Neuronal stem cell (in vitro differentiated cells): ENCODE results near the gene XRCC6.
"Not testable (repeated sequence)": the region's sequence is repeated elsewhere in the genome, so short reads cannot be mapped to it uniquely, and the experiment has no call there.

Experiments used
- DNase-seq: peaks from one replicate; pipeline ENCODE4 v3.0.0-alpha.2; 2013; ENCODE audit warnings: low spot score
- H2AFZ ChIP-seq: one replicate; pipeline ENCODE4 v1.6.1; 2013; ENCODE audit warnings: mild to moderate bottlenecking, low read length, inconsistent platforms
- H2AK5ac ChIP-seq: 2 replicates; pipeline ENCODE4 v1.6.1; 2013; ENCODE audit warnings: low read depth, mild to moderate bottlenecking, inconsistent platforms, low read length, moderate library complexity, mixed read lengths
- H2BK120ac ChIP-seq: 2 replicates; pipeline ENCODE4 v1.6.1; 2013; ENCODE audit warnings: low read depth, mild to moderate bottlenecking, inconsistent platforms, low read length, moderate library complexity, mixed read lengths
- H2BK12ac ChIP-seq: one replicate; pipeline ENCODE4 v1.6.1; 2013; ENCODE audit warnings: low read length, inconsistent platforms
- H2BK15ac ChIP-seq: 2 replicates; pipeline ENCODE4 v1.6.1; 2013; ENCODE audit warnings: mild to moderate bottlenecking, low read length, inconsistent platforms, mixed read lengths
- H2BK5ac ChIP-seq: one replicate; pipeline ENCODE4 v1.6.1; 2013; ENCODE audit warnings: inconsistent platforms, mild to moderate bottlenecking, low read length, moderate library complexity
- H3K14ac ChIP-seq: one replicate; pipeline ENCODE4 v1.6.1; 2013; ENCODE audit warnings: low read length, inconsistent platforms
- H3K18ac ChIP-seq: 2 replicates; pipeline ENCODE4 v1.6.1; 2013; ENCODE audit warnings: low read length, inconsistent platforms
- H3K23ac ChIP-seq: 2 replicates; pipeline ENCODE4 v1.6.1; 2013; ENCODE audit warnings: low read depth, mild to moderate bottlenecking, mixed read lengths, low read length, inconsistent platforms; ENCODE audit not compliant: poor library complexity
- H3K27ac ChIP-seq: replicated peaks from 3 replicates; pipeline ENCODE4 v1.5.1; 2013; ENCODE audit warnings: low read length, inconsistent platforms
- H3K27me3 ChIP-seq, 3 experiments: 2 replicates each; pipeline ENCODE4 v1.6.1; 2013; ENCODE audit warnings: low read length in 3 of 3, mild to moderate bottlenecking in 2 of 3, inconsistent platforms in 1 of 3, low read depth in 1 of 3, mixed read lengths in 1 of 3, moderate library complexity in 1 of 3; ENCODE audit not compliant: control insufficient read depth in 3 of 3, insufficient read depth in 3 of 3
- H3K36me3 ChIP-seq, 2 donors: replicated peaks in 1 of 2; 2 replicates each; pipeline ENCODE4 v1.6.1; 2013; ENCODE audit warnings: low read length in 2 of 2; ENCODE audit not compliant: control insufficient read depth in 2 of 2, insufficient read depth in 2 of 2
- H3K4ac ChIP-seq: 2 replicates; pipeline ENCODE4 v1.6.1; 2013; ENCODE audit warnings: inconsistent platforms, mild to moderate bottlenecking, low read length, moderate library complexity
- H3K4me1 ChIP-seq, 2 donors: 1 replicate in 1 of 2; 2 replicates in 1 of 2; pipeline ENCODE4 v1.6.1; 2013; ENCODE audit warnings: low read length in 2 of 2, low read depth in 1 of 2; ENCODE audit not compliant: control insufficient read depth in 2 of 2, insufficient read depth in 1 of 2
- H3K4me2 ChIP-seq: one replicate; pipeline ENCODE4 v1.6.1; 2013; ENCODE audit warnings: mild to moderate bottlenecking, low read length, inconsistent platforms; ENCODE audit not compliant: insufficient read depth, poor library complexity, severe bottlenecking
- H3K4me3 ChIP-seq, 2 donors: 2 replicates each; pipeline ENCODE4 v1.5.1; 2013; ENCODE audit warnings: low read length in 2 of 2, mild to moderate bottlenecking in 2 of 2, inconsistent platforms in 1 of 2, moderate library complexity in 1 of 2
- H3K79me1 ChIP-seq: one replicate; pipeline ENCODE4 v1.6.1; 2013; ENCODE audit warnings: low read depth, mild to moderate bottlenecking, inconsistent platforms, low read length, moderate library complexity
- H3K9ac ChIP-seq: one replicate; pipeline ENCODE4 v1.6.1; 2013; ENCODE audit warnings: mild to moderate bottlenecking, low read depth, low read length, inconsistent platforms; ENCODE audit not compliant: poor library complexity
- H3K9me3 ChIP-seq, 2 donors: replicated peaks in 1 of 2; 2 replicates each; pipeline versions ENCODE3 to v1.6.1; 2013; ENCODE audit warnings: low read length in 2 of 2, mild to moderate bottlenecking in 2 of 2, inconsistent platforms in 1 of 2, low read depth in 1 of 2, mixed read lengths in 1 of 2, moderate library complexity in 1 of 2; ENCODE audit not compliant: control insufficient read depth in 2 of 2, insufficient read depth in 1 of 2
- H4K8ac ChIP-seq: one replicate; pipeline ENCODE4 v1.6.1; 2013; ENCODE audit warnings: low read depth, mild to moderate bottlenecking, inconsistent platforms, low read length, moderate library complexity
- H4K91ac ChIP-seq: one replicate; pipeline ENCODE4 v1.6.1; 2013; ENCODE audit warnings: low read length, low read depth, mild to moderate bottlenecking, inconsistent platforms; ENCODE audit not compliant: poor library complexity
- WGBS, 2 donors: extraction: QIAGEN DNeasy Blood & Tissue Kit; methylation state at CpG; one replicate each; pipeline ENCODE4 v1.1.7; 2013; ENCODE audit warnings: missing lambda C conversion rate in 2 of 2, mixed read lengths in 1 of 2; ENCODE audit not compliant: insufficient read length in 2 of 2, insufficient replicate concordance in 1 of 2; ENCODE audit errors: extremely low coverage in 2 of 2; 5-methylcytosine and 5-hydroxymethylcytosine counted together

XRCC6 gene

DNA sequence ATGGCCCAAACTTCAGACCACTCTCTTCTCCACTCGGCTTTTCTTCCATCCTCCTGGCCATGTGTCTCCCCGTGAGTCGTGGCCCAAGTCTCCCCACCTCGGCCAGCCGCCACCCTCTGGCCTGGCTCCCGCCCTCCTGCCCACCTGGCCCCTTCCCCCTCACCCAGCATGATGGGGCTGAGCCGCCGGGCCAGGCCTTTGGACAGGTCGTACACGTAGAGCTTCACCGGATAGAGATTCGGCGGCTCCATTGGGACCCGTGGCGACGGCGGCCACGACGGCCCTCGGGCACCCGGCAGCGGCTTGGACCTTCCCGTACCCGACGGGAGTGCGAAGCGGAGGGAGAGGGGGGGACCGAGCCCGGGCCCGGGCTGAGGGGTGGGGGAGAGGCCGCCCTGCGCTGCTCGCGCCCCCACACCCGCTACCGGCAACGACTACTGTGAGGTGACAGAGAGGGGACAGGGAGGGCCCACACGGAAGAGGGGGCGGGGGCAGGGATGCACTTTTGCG lies 451 bp upstream of the XRCC6 start, which contains the start of gene DESI1:
Gene DESI1, minus strand, starts transcription at position 455 of the 510 bp plus-strand sequence. Its CDS starts 204 bp downstream, at position 251.
- H3K36me3 ChIP-seq, result peaks cover 15 to 36% of the 10 kb centered on the region in 2 donors
- H2AFZ ChIP-seq, result peak within 1 kb of the TSS; percentile 92
- H3K9me3 ChIP-seq, result no peaks in the 10 kb centered on the region
- H2AK5ac ChIP-seq, result peak within 1 kb of the TSS; percentile 68
- peak within 1 kb of the TSS; percentile 97 for H4K8ac ChIP-seq
- no CpG with 5 or more reads among the region's 40 CpGs for WGBS, 2 donors
- H3K79me1 ChIP-seq, result peaks cover 10% of the 10 kb centered on the region
- H3K4me2 ChIP-seq, result peak within 1 kb of the TSS; percentile 74
- H4K91ac ChIP-seq, result peak within 1 kb of the TSS; percentile 65
- peak within 1 kb of the TSS; percentile 89 for H3K27ac ChIP-seq
- no peaks in the 10 kb centered on the region for H3K27me3 ChIP-seq
- peaks cover 8 to 15% of the 10 kb centered on the region in 2 donors for H3K4me1 ChIP-seq
- H3K9ac ChIP-seq, result peak within 1 kb of the TSS; percentile 100
- H3K4me3 ChIP-seq, result peak within 1 kb of the TSS; percentile 94 to 96
- H3K4ac ChIP-seq, result peak within 1 kb of the TSS; percentile 100
- H2BK120ac ChIP-seq, result peak within 1 kb of the TSS; percentile 81
- no peak for DNase-seq
- H3K18ac ChIP-seq, result peak within 1 kb of the TSS; percentile 99
- peak within 1 kb of the TSS; percentile 97 for H3K14ac ChIP-seq
- peak within 1 kb of the TSS; percentile 99 for H3K23ac ChIP-seq
- peak within 1 kb of the TSS; percentile 87 for H2BK5ac ChIP-seq
- H2BK12ac ChIP-seq, result peak within 1 kb of the TSS; percentile 63
- H2BK15ac ChIP-seq, result peak within 1 kb of the TSS; percentile 95

DNA sequence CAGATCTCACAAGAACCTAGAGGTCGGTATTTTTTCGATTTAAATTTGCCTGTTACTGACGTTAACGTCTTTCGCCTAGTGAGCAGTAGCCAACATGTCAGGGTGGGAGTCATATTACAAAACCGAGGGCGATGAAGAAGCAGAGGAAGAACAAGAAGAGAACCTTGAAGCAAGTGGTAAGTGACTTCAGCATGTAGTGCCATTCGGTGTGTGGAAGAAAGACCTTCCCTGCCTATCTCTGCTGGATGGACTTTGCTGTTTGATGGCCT lies 750 bp downstream of the XRCC6 start:
- H3K79me1 ChIP-seq, result peaks cover 10% of the 10 kb centered on the region
- H3K36me3 ChIP-seq, result peaks cover 19 to 48% of the 10 kb centered on the region in 2 donors
- H4K91ac ChIP-seq, result no peak overlapping the region
- no peaks in the 10 kb centered on the region for H3K27me3 ChIP-seq
- H3K4me2 ChIP-seq, result peak overlapping the region; percentile 58
- WGBS, 2 donors, result no CpG with 5 or more reads among the region's 8 CpGs
- H3K9ac ChIP-seq, result peak overlapping the region; percentile 100
- H2BK120ac ChIP-seq, result no peak overlapping the region
- H3K23ac ChIP-seq, result no peak overlapping the region
- H3K4me1 ChIP-seq, result peaks cover 8 to 15% of the 10 kb centered on the region in 2 donors
- no peaks in the 10 kb centered on the region for H3K9me3 ChIP-seq
- H3K4ac ChIP-seq, result no peak overlapping the region
- peak overlapping the region; percentile 94 to 96 for H3K4me3 ChIP-seq
- no peak overlapping the region for H2BK15ac ChIP-seq
- DNase-seq, result no peak
- no peak overlapping the region for H4K8ac ChIP-seq
- H3K18ac ChIP-seq, result no peak overlapping the region
- H3K27ac ChIP-seq, result no peak overlapping the region
- H2AFZ ChIP-seq, result no peak overlapping the region
- H2BK5ac ChIP-seq, result no peak overlapping the region
- no peak overlapping the region for H3K14ac ChIP-seq
- no peak overlapping the region for H2AK5ac ChIP-seq
- H2BK12ac ChIP-seq, result no peak overlapping the region

DNA sequence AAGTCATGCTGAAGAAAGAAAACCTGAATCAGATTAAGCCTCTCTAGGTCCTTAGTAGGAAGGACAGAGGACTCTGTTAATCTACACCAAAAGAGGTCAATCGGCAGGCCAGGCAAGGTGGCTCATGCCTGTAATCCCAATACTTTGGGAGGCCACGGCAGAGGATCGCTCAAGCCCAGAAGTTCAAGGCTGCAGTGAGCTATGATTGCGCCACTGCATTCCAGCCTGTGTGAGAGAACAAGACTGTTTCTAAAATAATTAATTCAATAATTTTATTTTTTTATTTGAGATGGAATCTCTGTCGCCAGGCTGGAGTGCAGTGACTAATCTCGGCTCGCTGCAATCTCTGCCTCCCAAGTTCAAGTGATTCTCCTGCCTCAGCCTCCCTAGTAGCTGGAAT lies 4.5 kb downstream of the XRCC6 start:
- no peak for DNase-seq
- no peak overlapping the region for H4K8ac ChIP-seq
- no peak overlapping the region for H3K9ac ChIP-seq
- peaks cover 6 to 21% of the 10 kb centered on the region in 2 donors for H3K9me3 ChIP-seq
- no peak overlapping the region for H3K14ac ChIP-seq
- H3K27ac ChIP-seq, result no peak overlapping the region
- no peak overlapping the region for H2BK15ac ChIP-seq
- WGBS, 2 donors, result no CpG with 5 or more reads among the region's 7 CpGs
- H3K36me3 ChIP-seq, result peaks cover 40 to 83% of the 10 kb centered on the region in 2 donors
- no peak overlapping the region for H3K23ac ChIP-seq
- no peak overlapping the region for H4K91ac ChIP-seq
- no peak overlapping the region for H3K4me2 ChIP-seq
- H2BK12ac ChIP-seq, result no peak overlapping the region
- no peak overlapping the region for H2AFZ ChIP-seq
- no peak overlapping the region for H2BK120ac ChIP-seq
- no peak overlapping the region for H3K4me3 ChIP-seq
- H2AK5ac ChIP-seq, result no peak overlapping the region
- peaks cover 5% of the 10 kb centered on the region in 2 donors for H3K4me1 ChIP-seq
- H3K18ac ChIP-seq, result no peak overlapping the region
- no peak overlapping the region for H3K4ac ChIP-seq
- H2BK5ac ChIP-seq, result no peak overlapping the region
- peaks cover 12% of the 10 kb centered on the region for H3K79me1 ChIP-seq
- H3K27me3 ChIP-seq, result no peaks in the 10 kb centered on the region

DNA sequence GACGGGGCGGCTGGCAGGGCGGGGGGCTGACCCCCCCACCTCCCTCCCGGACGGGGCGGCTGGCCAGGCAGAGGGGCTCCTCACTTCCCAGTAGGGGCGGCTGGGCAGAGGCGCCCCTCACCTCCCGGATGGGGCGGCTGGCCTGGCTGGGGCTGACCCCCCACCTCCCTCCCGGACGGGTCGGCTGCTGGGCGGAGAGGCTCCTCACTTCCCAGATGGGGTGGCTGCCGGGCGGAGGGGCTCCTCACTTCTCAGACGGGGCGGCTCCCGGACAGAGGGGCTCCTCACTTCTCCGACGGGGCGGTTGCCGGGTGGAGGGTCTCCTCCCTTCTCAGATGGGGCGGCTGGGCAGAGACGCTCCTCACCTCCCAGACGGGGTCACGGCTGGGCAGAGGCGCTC lies 10.0 kb downstream of the XRCC6 start:
- not testable (repeated sequence) for H2BK12ac ChIP-seq, H3K23ac ChIP-seq, H3K4ac ChIP-seq, H3K27ac ChIP-seq, H3K9ac ChIP-seq, H2BK5ac ChIP-seq, H3K18ac ChIP-seq, H4K91ac ChIP-seq, H2AK5ac ChIP-seq, H2BK15ac ChIP-seq, H3K4me2 ChIP-seq, H3K4me1 ChIP-seq, H2AFZ ChIP-seq, H2BK120ac ChIP-seq, H3K14ac ChIP-seq, H3K4me3 ChIP-seq, H3K27me3 ChIP-seq, H3K79me1 ChIP-seq, DNase-seq, H4K8ac ChIP-seq
- WGBS, 2 donors, result no CpG with 5 or more reads among the region's 28 CpGs
- peaks cover 6 to 21% of the 10 kb centered on the region in 2 donors for H3K9me3 ChIP-seq
- peaks cover 41 to 88% of the 10 kb centered on the region in 2 donors for H3K36me3 ChIP-seq
